Endothelial cell of umbilical vein (primary cell): ENCODE results near the gene TCF25. TPM values are rescaled to one million over a fixed set of nuclear protein-coding genes. Genes with fewer than 3 reads are reported as not detected.
A peak's percentile ranks its signal among the peaks of the same experiment; 100 is the strongest.

Experiments used
- BruUV-seq: library from RNA; stranded (reverse); fragments of 400-500 nt; replicated peaks from 2 replicates; lab custom pipeline; 2021; lab: Mats Ljungman, UMichigan
- CTCF ChIA-PET: fragments of 300-600, 350-600 bp; sonication (Branson Sonifier 250); formaldehyde crosslinking; loops from one replicate; lab custom pipeline; 2021; ENCODE audit warnings: antibody characterized with exemption, inconsistent platforms; lab: Charles Lee
- POLR2A ChIA-PET: fragments of 300-600, 350-600 bp; sonication (Branson Sonifier 250); formaldehyde crosslinking; loops from one replicate; lab custom pipeline; 2021; ENCODE audit warnings: antibody characterized with exemption, inconsistent platforms; lab: Charles Lee
- DNase-seq: peaks from one replicate; pipeline ENCODE4 v3.0.0-alpha.2; 2011; ENCODE audit warnings: low read depth, low spot score
- FAIRE-seq: peaks from 2 replicates; lab custom pipeline; 2011; peaks lifted over from hg19 to GRCh38; lab: Jason Lieb, UNC
- H2AFZ ChIP-seq: 2 replicates; pipeline ENCODE4 v1.6.0; 2012; ENCODE audit warnings: low read depth, low read length, control low read depth, inconsistent platforms
- H3K27ac ChIP-seq: 2 replicates; pipeline ENCODE4 v1.5.1; 2011; ENCODE audit warnings: low read depth, mild to moderate bottlenecking, control low read depth, low read length, moderate library complexity; ENCODE audit not compliant: insufficient read depth
- H3K27me3 ChIP-seq, 2 experiments: 2 replicates each; pipeline versions ENCODE4 v1.6.0 to v1.6.1; 2011; ENCODE audit warnings: low read length in 2 of 2, mixed read lengths in 1 of 2; ENCODE audit not compliant: control insufficient read depth in 2 of 2, insufficient read depth in 2 of 2
- H3K36me3 ChIP-seq, 2 experiments: 2 replicates in 1 of 2; 3 replicates in 1 of 2; pipeline ENCODE4 v1.5.1; 2011; ENCODE audit warnings: low read length in 2 of 2, mild to moderate bottlenecking in 1 of 2, moderate library complexity in 1 of 2; ENCODE audit not compliant: control insufficient read depth in 2 of 2, insufficient read depth in 2 of 2; ENCODE audit errors: extremely low read depth in 1 of 2
- H3K4me1 ChIP-seq: 3 replicates; pipeline ENCODE4 v1.5.1; 2011; ENCODE audit warnings: mild to moderate bottlenecking, low read length; ENCODE audit not compliant: control insufficient read depth, insufficient read depth; ENCODE audit errors: extremely low read depth
- H3K4me2 ChIP-seq: 2 replicates; pipeline ENCODE4 v1.6.1; 2011; ENCODE audit warnings: low read length, control low read depth, mixed read lengths; ENCODE audit not compliant: insufficient read depth
- H3K4me3 ChIP-seq, 3 experiments: fragments of 200-600 bp in 1 of 3; sonication (generic), shearing (Covaris generic) in 1 of 3; replicated peaks in 1 of 3; 2 replicates each; pipeline ENCODE4 v1.5.1; 2011 to 2016; ENCODE audit warnings: control low read depth in 3 of 3, low read length in 3 of 3, mild to moderate bottlenecking in 2 of 3, inconsistent platforms in 1 of 3, low read depth in 1 of 3, moderate library complexity in 1 of 3; ENCODE audit not compliant: insufficient read depth in 1 of 3
- H3K79me2 ChIP-seq: 2 replicates; pipeline ENCODE4 v1.6.0; 2012; ENCODE audit warnings: low read length, inconsistent platforms; ENCODE audit not compliant: control insufficient read depth, insufficient read depth
- H3K9ac ChIP-seq: replicated peaks from 2 replicates; pipeline ENCODE3; 2011; ENCODE audit warnings: low read length, control low read depth; ENCODE audit not compliant: insufficient read depth; ENCODE audit errors: extremely low read depth
- H3K9me1 ChIP-seq: replicated peaks from 3 replicates; pipeline ENCODE4 v1.6.0; 2011; ENCODE audit warnings: mild to moderate bottlenecking, low read length; ENCODE audit not compliant: control insufficient read depth, insufficient read depth; ENCODE audit errors: extremely low read depth
- H3K9me3 ChIP-seq: replicated peaks from 2 replicates; pipeline ENCODE4 v1.5.1; 2012; ENCODE audit warnings: low read length, inconsistent platforms; ENCODE audit not compliant: control insufficient read depth, insufficient read depth
- H4K20me1 ChIP-seq: replicated peaks from 2 replicates; pipeline ENCODE3; 2011; ENCODE audit warnings: mild to moderate bottlenecking, low read length; ENCODE audit not compliant: control insufficient read depth, insufficient read depth; ENCODE audit errors: extremely low read depth
- EZH2 ChIP-seq: IDR thresholded peaks from 2 replicates; pipeline ENCODE4 v1.6.1; 2012; ENCODE audit warnings: borderline replicate concordance, low read depth, mild to moderate bottlenecking, moderate library complexity, low read length, inconsistent platforms; ENCODE audit not compliant: severe bottlenecking
- FOS ChIP-seq: IDR thresholded peaks from 2 replicates; pipeline ENCODE4 v1.6.1; 2011; ENCODE audit warnings: mild to moderate bottlenecking, low read length, moderate library complexity, borderline replicate concordance; ENCODE audit not compliant: insufficient read depth
- GATA2 ChIP-seq: IDR thresholded peaks from 2 replicates; pipeline ENCODE4 v1.7.0; 2011; ENCODE audit warnings: low read depth, mild to moderate bottlenecking, moderate library complexity, mixed read lengths, low read length; ENCODE audit not compliant: insufficient read length, insufficient read depth
- JUN ChIP-seq: IDR thresholded peaks from 2 replicates; pipeline ENCODE4 v1.6.1; 2011; ENCODE audit warnings: borderline replicate concordance, low read depth; ENCODE audit not compliant: insufficient read length, insufficient read depth
- MAX ChIP-seq: IDR thresholded peaks from 2 replicates; pipeline ENCODE4 v1.6.1; 2011; ENCODE audit not compliant: insufficient read depth, insufficient read length
- MYC ChIP-seq: IDR thresholded peaks from one replicate; pipeline ENCODE4 v1.6.1; 2011; ENCODE audit warnings: mild to moderate bottlenecking, low read depth, low read length
- POLR2A ChIP-seq: IDR thresholded peaks from 2 replicates; pipeline ENCODE4 v1.6.1; 2012; ENCODE audit warnings: low read depth, mild to moderate bottlenecking, control low read depth, low read length
- POLR2AphosphoS5 ChIP-seq: IDR thresholded peaks from 2 replicates; pipeline ENCODE4 v1.6.1; 2012; ENCODE audit warnings: low read depth, mild to moderate bottlenecking, control low read depth, low read length, moderate library complexity; ENCODE audit not compliant: insufficient read depth
- dilution Hi-C: fragments of 300-500 bp; cut with MboI; formaldehyde crosslinking; loops from one replicate; pipeline ENCODE4 v1.15.0; 2019; ENCODE audit warnings: low sequenced_read_pairs; ENCODE audit not compliant: extremely low pct_ligation_motif_present
- intact Hi-C: fragments of 100-400 bp; cut with micrococcal nuclease; formaldehyde crosslinking; loops from one replicate; pipeline ENCODE4 v1.10.0; 2022
- polyA plus RNA-seq, 4 experiments: library from polyadenylated mRNA; depleted of rRNA in 3 of 4; stranded (reverse) in 3 of 4; unstranded in 1 of 4; fragments of >200 nt; gene quantifications; 2 replicates each; pipeline versions ENCODE4 v1.2.1 to v1.2.3, GENCODE V29; 2011 to 2012; ENCODE audit warnings: missing spikeins in 1 of 4
- total RNA-seq: library from RNA; stranded (reverse); gene quantifications from 2 replicates; pipeline ENCODE4 v1.2.3, GENCODE V29; 2021
- TF ChIP-seq, protein P1 (sequence below), 2 donors: IDR thresholded peaks; 1 replicate in 1 of 2; 2 replicates in 1 of 2; pipeline ENCODE4 v1.5.1; 2011; ENCODE audit warnings: low read length in 2 of 2, mild to moderate bottlenecking in 2 of 2, moderate library complexity in 2 of 2, control low read depth in 1 of 2, inconsistent platforms in 1 of 2, low read depth in 1 of 2; ENCODE audit not compliant: insufficient read depth in 1 of 2; ENCODE audit errors: extremely low read depth in 1 of 2

Gene TCF25
- total and polyA plus RNA-seq, 2 donors (not counting 3 experiments of a cell fraction or from before 2014, with no cell fraction given): 193 to 234 TPM

DNA sequence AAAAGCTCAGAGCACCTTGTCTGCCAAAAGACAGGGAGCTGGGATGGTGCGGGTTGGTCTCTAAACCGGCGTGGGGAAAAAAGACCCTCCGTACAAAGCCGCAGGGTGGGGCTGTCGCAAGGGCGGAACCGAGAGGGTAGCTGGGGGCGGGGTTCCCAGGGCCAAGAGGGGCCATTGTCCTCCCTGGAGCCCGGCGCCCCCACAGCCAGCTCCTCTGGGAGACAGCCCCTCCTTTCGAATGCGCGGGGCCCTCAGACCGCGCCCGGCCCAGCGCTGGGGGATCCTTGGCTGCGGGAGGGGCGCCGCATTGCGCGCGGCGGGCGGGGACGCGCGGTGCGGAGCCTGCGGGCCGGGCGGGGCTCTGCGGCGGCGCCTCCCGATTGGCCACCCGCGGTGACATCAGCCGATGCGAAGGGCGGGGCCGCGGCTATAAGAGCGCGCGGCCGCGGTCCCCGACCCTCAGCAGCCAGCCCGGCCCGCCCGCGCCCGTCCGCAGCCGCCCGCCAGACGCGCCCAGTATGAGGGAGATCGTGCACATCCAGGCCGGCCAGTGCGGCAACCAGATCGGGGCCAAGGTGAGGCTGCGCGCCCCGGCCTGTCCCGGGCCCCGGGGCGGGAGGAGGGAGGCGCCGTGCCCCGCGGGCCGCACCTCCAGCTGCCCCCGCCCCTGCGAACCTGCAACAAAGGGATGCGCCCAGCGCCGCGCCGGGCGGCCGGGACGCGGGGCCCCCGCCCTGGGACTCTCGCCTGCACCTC is 49.7 kb downstream of the TCF25 start, which contains the start of gene TUBB3:
TSS of gene TUBB3 (plus strand) at position 459 of the 756 bp plus-strand sequence. CDS start at position 519, 60 bp downstream.
- Histone ChIP-seq H2AFZ (peak within 1 kb of the TSS; percentile 31), H3K9ac (peak within 1 kb of the TSS; percentile 97), H4K20me1 (peaks cover 4% of the 10 kb centered on the region), H3K27me3 (no peaks in the 10 kb centered on the region), H3K4me2 (peak within 1 kb of the TSS; percentile 97), H3K36me3 (peaks cover 0 to 3% of the 10 kb centered on the region in 2 experiments), H3K9me3 (no peaks in the 10 kb centered on the region), H3K79me2 (peaks cover 7% of the 10 kb centered on the region), H3K9me1 (no peaks in the 10 kb centered on the region), H3K4me1 (peaks cover 34% of the 10 kb centered on the region), H3K4me3 (peak within 1 kb of the TSS; percentile 75 to 84 (median 79)), H3K27ac (peak within 1 kb of the TSS; percentile 99)
- intact Hi-C loops (loop anchor here (2.0 to 5.0 kb wide), 4 partner anchors 100 to 221 kb away; partner anchors contain the start of genes FANCA, SPATA2L, VPS9D1 and ZNF276), dilution Hi-C loops (no loop called here)
- ChIA-PET POLR2A (interaction anchor here (0.9 to 2.6 kb wide), 8 partner anchors 9 to 106 kb away, joined by 3 to 21 read pairs (median 4); partner anchors contain the start of genes FANCA and TCF25), CTCF (interaction anchor here (0.6 to 2.2 kb wide), 7 partner anchors 11 to 588 kb away, joined by 3 to 24 read pairs (median 4); partner anchors contain the start of gene DBNDD1)
- no peak for TF ChIP-seq MAX
- peak; percentile 100 for TF ChIP-seq POLR2AphosphoS5
- peak; percentile 99 for TF ChIP-seq POLR2A
- FAIRE-seq: no peak
- peak; percentile 83 for DNase-seq
- BruUV-seq: TSS peak; percentile 41

DNA sequence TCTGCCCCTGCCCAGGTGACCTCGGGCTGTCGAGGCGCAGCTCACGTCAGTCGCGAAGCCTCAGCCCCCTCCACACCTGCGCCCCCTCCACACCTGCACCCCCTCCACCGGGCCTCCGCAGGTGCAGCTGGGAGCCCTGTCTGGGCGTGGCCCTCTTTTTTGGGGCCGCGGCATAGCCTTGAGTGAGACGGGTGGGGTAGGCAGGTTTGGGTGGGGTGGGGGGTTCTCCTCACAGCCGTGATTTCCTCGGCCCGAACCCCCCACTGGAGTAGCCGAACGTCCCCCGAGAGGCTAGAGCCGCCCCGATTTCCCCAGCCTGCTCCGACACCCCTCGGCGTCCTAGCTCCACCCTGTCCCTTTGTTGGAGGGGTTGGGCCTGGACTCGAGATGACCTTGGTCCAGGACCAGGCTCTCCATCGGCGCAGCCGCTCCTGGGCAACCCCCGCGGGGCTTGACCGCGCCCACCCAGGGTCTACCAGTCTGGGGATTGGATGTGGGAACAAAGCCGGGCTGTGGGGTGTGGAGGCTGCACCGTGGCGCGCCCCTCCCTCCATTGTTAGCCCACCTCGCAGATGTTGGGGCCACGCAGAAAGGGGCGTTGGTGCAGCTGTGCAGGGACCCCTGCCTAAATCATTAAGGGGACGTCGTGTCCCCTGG is 50.4 kb downstream of the TCF25 start:
- no peaks in the 10 kb centered on the region for H3K27me3 ChIP-seq
- dilution Hi-C loops: no loop called here
- no peak overlapping the region for H2AFZ ChIP-seq
- CTCF ChIA-PET: interaction anchor here (1.0 to 2.2 kb wide), 3 partner anchors 14 to 51 kb away, joined by 3 to 24 read pairs (median 3); no protein-coding TSS in a partner anchor
- H3K79me2 ChIP-seq: peaks cover 7% of the 10 kb centered on the region
- peaks cover 4% of the 10 kb centered on the region for H4K20me1 ChIP-seq
- intact Hi-C loops: loop anchor here (2.0 to 5.0 kb wide), 5 partner anchors 49 to 221 kb away; partner anchors contain the start of genes FANCA, SPATA2L, VPS9D1 and ZNF276
- no peaks in the 10 kb centered on the region for H3K9me3 ChIP-seq
- H3K9ac ChIP-seq: peak overlapping the region; percentile 35
- H3K27ac ChIP-seq: no peak overlapping the region
- FAIRE-seq (peak; percentile 4), DNase-seq (no peak)
- BruUV-seq: no TSS peak
- POLR2A ChIA-PET: interaction anchor here (0.9 to 2.6 kb wide), 4 partner anchors 16 to 51 kb away, joined by 3 to 21 read pairs (median 6); partner anchors contain the start of gene TCF25
- TF ChIP-seq, protein P1, sequence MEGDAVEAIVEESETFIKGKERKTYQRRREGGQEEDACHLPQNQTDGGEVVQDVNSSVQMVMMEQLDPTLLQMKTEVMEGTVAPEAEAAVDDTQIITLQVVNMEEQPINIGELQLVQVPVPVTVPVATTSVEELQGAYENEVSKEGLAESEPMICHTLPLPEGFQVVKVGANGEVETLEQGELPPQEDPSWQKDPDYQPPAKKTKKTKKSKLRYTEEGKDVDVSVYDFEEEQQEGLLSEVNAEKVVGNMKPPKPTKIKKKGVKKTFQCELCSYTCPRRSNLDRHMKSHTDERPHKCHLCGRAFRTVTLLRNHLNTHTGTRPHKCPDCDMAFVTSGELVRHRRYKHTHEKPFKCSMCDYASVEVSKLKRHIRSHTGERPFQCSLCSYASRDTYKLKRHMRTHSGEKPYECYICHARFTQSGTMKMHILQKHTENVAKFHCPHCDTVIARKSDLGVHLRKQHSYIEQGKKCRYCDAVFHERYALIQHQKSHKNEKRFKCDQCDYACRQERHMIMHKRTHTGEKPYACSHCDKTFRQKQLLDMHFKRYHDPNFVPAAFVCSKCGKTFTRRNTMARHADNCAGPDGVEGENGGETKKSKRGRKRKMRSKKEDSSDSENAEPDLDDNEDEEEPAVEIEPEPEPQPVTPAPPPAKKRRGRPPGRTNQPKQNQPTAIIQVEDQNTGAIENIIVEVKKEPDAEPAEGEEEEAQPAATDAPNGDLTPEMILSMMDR (IDR thresholded peaks at IDR 0.05; ENCODE audit: extremely low read depth in 1 of 2, insufficient read depth in 1 of 2, low read depth in 1 of 2, low read length in 2 of 2): no peak
- TF ChIP-seq EZH2 (no peak), MYC (no peak), GATA2 (no peak), POLR2AphosphoS5 (no peak), MAX (no peak), FOS (no peak), POLR2A (no peak), JUN (no peak)
- peaks cover 0 to 3% of the 10 kb centered on the region in 2 experiments for H3K36me3 ChIP-seq
- peak overlapping the region; percentile 30 to 84 (median 75) for H3K4me3 ChIP-seq
- no peaks in the 10 kb centered on the region for H3K9me1 ChIP-seq
- H3K4me2 ChIP-seq: peak overlapping the region; percentile 97
- peaks cover 27% of the 10 kb centered on the region for H3K4me1 ChIP-seq
